Suprapubic skin (tissue), 4 donors: ENCODE data around the gene HOXB8. TPM values are rescaled to one million over a fixed set of nuclear protein-coding genes. Genes with fewer than 3 reads are reported as not detected.

ENCODE experiments used
- DNase-seq, 2 donors: peaks; one replicate each; pipeline ENCODE4 v3.0.0-alpha.2; 2019; ENCODE audit warnings: low spot score in 2 of 2
- H3K27ac ChIP-seq: fragments of 200-600 bp; sonication (generic); one replicate; pipeline ENCODE4 v1.5.1; 2019
- H3K27me3 ChIP-seq: fragments of 200-600 bp; sonication (generic); one replicate; pipeline ENCODE4 v1.5.1; 2019
- H3K36me3 ChIP-seq: fragments of 200-600 bp; sonication (generic); one replicate; pipeline ENCODE4 v1.5.1; 2019
- H3K4me1 ChIP-seq: fragments of 200-600 bp; sonication (generic); one replicate; pipeline ENCODE4 v1.5.1; 2019
- H3K4me3 ChIP-seq: fragments of 200-600 bp; sonication (generic); one replicate; pipeline ENCODE4 v1.5.1; 2019; ENCODE audit warnings: mild to moderate bottlenecking
- H3K9me3 ChIP-seq: fragments of 200-600 bp; sonication (generic); one replicate; pipeline ENCODE4 v1.5.1; 2019
- EP300 ChIP-seq: sonication (generic); formaldehyde crosslinking; IDR thresholded peaks from one replicate; pipeline ENCODE4 v1.6.1; 2017; ENCODE audit warnings: antibody characterized with exemption
- POLR2A ChIP-seq, 2 donors: fragments of 450-650 bp; IDR thresholded peaks; one replicate each; pipeline ENCODE4 v1.6.1; 2017; ENCODE audit warnings: antibody characterized with exemption in 2 of 2, mild to moderate bottlenecking in 2 of 2, moderate library complexity in 2 of 2
- POLR2AphosphoS5 ChIP-seq, 3 donors: sonication (generic); formaldehyde crosslinking; IDR thresholded peaks; one replicate each; pipeline ENCODE4 v1.6.1; 2017; ENCODE audit warnings: antibody characterized with exemption in 3 of 3
- WGBS: methylation state at CpG from one replicate; pipeline ENCODE4 v1.1.5; 2018; 5-methylcytosine and 5-hydroxymethylcytosine counted together
- total RNA-seq, 4 donors: library from RNA; depleted of rRNA; stranded (reverse); fragments of >200 nt; gene quantifications; one replicate each; pipeline ENCODE4 v1.1.0, GENCODE V29; 2016
- TF ChIP-seq, protein P1 (sequence below), 2 donors: fragments of 200-600 bp in 1 of 2; fragments of 450-650 bp in 1 of 2; sonication (generic) in 1 of 2; IDR thresholded peaks; one replicate each; pipeline ENCODE4 v1.5.1; 2016 to 2019; ENCODE audit warnings: antibody characterized with exemption in 2 of 2, mild to moderate bottlenecking in 1 of 2, moderate library complexity in 1 of 2

Gene HOXB8
- total RNA-seq, 4 donors from 2014 or later = not detected

DNA sequence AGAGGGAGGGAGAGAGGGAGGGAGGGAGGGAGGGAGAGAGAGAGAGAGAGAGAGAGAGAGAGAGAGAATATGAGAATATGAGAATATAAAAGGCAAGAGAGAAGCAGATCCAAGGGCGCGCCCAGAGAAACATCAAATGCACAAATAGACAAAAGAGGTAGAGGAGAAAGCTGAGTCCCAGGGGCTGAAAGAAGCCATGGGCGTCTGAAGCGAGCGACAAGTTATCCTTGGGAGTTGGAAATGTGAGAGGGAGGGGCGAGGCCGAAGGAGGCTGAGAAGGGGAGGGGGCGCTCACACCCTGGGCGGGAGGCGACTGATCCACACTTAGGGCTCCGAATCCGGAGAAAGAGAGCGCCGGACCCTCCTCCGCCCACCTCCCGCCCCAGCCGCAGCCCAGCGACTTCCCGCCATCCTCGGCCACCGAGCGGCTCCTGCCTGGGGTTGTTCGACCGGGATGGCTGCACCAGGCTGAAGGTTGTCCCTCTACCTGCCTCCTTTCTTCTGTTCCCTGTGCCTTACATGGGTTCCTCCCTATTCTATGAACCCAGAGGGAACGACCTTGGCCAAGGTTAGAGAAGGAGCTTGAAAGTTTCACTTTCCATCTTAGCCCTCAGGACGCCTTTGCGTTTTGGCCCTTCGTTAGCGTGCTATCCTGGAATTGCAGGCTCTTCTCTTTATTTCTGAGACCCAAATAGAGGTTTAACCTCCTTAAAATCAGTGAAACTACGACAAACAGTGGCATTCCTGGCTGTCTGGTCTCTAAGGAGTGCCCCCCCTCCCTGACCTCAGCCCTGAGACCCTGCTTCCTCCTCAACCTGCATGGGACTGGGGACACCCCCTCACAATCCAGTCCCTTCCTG lies 32.2 kb upstream of the HOXB8 start:
- 2% methylated on average over 25 of the region's 30 CpGs for WGBS
- H3K4me3 ChIP-seq = peak overlapping the region; percentile 44

DNA sequence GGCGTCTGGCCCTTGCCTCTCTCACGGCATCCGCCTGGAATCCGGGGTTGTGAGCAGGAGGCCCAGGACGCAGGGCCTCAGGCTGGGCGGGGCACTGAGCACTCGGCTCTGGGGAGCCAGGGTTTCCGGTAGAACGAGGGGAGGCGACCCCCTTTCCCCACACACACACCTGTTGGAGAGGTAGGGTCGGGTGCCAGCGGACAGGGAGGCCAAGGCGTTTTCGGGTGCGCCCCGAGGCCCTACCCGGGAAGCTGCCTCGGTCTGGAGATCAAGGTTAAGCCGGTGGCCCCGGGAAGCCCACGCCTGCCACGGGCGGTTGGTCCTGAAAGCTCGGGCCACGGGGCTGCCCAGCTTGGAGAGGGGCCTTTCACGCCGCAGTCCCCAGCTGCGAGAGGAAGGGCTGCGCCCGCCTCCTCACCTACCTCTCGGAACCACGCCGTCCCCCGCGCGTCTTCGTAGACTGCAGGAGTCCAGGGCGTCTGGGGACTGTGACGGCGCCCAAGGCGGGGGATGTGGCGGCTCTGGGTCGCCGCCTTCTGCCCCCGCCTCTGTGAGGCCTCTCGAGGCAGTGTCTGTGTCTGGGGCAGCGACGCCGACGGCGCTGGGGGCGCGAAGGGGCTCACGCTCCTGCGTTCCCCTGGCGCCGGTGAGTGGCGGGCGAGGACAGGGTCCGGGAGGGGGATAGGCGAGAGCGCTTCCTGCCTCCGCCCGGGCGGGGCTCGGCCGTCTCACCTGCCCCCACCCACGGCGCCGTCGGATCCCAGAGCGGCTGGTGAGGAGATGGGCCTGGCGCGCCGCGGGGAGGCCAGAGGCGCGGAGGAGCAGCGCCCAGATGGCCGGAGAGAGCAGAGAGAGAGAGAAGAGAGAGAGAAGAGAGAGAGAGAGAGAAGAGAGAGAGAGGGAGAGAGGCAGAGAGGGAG lies 31.4 kb upstream of the HOXB8 start:
- no peak for DNase-seq
- Histone ChIP-seq H3K27me3 (peaks cover 97% of the 10 kb centered on the region), H3K27ac (no peak overlapping the region), H3K9me3 (no peaks in the 10 kb centered on the region), H3K4me1 (peaks cover 23% of the 10 kb centered on the region), H3K36me3 (no peaks in the 10 kb centered on the region), H3K4me3 (peak overlapping the region; percentile 44)
- WGBS = under 1% methylated on average over 32 of the region's 80 CpGs
- TF ChIP-seq EP300 (no peak), POLR2A (IDR thresholded peaks at IDR 0.05) (no peak), POLR2AphosphoS5 (IDR thresholded peaks at IDR 0.05) (no peak)
- TF ChIP-seq, protein P1, sequence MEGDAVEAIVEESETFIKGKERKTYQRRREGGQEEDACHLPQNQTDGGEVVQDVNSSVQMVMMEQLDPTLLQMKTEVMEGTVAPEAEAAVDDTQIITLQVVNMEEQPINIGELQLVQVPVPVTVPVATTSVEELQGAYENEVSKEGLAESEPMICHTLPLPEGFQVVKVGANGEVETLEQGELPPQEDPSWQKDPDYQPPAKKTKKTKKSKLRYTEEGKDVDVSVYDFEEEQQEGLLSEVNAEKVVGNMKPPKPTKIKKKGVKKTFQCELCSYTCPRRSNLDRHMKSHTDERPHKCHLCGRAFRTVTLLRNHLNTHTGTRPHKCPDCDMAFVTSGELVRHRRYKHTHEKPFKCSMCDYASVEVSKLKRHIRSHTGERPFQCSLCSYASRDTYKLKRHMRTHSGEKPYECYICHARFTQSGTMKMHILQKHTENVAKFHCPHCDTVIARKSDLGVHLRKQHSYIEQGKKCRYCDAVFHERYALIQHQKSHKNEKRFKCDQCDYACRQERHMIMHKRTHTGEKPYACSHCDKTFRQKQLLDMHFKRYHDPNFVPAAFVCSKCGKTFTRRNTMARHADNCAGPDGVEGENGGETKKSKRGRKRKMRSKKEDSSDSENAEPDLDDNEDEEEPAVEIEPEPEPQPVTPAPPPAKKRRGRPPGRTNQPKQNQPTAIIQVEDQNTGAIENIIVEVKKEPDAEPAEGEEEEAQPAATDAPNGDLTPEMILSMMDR (IDR thresholded peaks at IDR 0.05) = no peak

More for the DNA sequence above, 32.2 kb upstream of the HOXB8 start:
- Histone ChIP-seq H3K36me3 (no peaks in the 10 kb centered on the region), H3K27ac (no peak overlapping the region), H3K9me3 (no peaks in the 10 kb centered on the region), H3K27me3 (peaks cover 91% of the 10 kb centered on the region), H3K4me1 (peaks cover 18% of the 10 kb centered on the region)
- DNase-seq = no peak
- no peak for TF ChIP-seq POLR2A (IDR thresholded peaks at IDR 0.05)
- TF ChIP-seq, protein P1 (IDR thresholded peaks at IDR 0.05) = no peak
- no peak for TF ChIP-seq POLR2AphosphoS5 (IDR thresholded peaks at IDR 0.05)
- TF ChIP-seq EP300 = no peak

DNA sequence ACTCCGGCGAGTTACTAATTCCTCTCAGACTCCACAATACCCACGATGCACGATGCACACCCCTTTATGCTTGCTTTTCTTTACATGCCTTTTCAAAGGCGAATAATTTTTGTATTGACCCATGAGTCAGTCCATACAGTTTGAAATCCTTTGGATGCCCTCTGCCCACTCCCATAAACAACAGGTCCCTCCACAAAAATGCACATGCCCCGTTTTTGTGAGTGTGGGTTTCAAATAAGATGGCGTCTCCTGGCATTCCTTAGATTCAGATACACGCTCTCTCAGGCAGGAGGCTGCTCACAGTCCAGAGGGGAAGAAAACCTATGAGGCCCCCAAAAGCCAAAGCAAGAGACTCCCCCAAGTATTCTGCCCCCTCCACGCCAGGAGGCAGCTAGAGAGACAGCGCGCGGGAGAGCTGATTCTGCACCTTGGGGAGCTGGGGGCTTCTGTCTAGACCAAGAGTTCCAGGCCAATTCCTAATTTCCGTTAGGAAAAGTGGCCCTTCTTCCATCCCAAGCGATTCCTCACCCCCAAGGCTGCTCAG lies 30.6 kb upstream of the HOXB8 start:
- Histone ChIP-seq H3K4me3 (no peak overlapping the region), H3K27me3 (peaks cover 98% of the 10 kb centered on the region), H3K27ac (no peak overlapping the region), H3K36me3 (no peaks in the 10 kb centered on the region), H3K9me3 (no peaks in the 10 kb centered on the region), H3K4me1 (peaks cover 23% of the 10 kb centered on the region)
- TF ChIP-seq POLR2AphosphoS5 (IDR thresholded peaks at IDR 0.05) (no peak), EP300 (no peak), POLR2A (IDR thresholded peaks at IDR 0.05) (no peak)
- TF ChIP-seq, protein P1 (IDR thresholded peaks at IDR 0.05) = no peak
- DNase-seq = no peak
- 42% methylated on average over 12 of the region's 14 CpGs for WGBS

DNA sequence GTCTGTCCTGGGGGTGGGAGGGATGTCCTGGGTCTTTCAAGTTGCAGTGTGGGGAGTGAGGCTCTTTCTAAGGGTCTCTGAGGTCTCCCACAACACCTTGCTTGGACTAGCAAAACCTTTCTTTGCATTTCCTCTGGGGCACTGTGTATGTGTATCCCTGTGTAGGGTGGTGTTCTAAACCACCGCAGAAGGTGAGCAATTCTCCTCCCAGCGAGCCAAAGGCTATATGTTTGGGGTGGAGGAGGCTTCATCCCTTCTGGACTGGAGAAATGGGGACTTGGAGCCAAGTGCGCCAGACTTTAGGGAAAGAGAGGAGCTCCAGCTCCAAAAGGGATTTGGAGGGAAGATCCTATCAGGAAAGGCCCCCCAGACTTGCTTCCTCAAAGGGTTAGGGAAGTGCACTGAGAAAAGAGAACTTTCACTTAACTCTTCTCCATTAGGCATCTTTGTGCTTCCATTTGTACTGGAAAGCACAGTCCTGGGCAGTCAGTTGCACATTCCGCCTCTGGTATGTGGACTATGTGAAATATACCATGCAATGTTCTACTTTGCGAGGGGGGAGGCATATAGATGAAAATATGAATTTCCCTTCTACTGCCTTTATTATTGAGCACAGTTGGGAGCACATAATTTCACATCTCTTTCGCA lies 29.9 kb upstream of the HOXB8 start:
- no peaks in the 10 kb centered on the region for H3K9me3 ChIP-seq
- DNase-seq = no peak
- peaks cover 23% of the 10 kb centered on the region for H3K4me1 ChIP-seq
- peaks cover 98% of the 10 kb centered on the region for H3K27me3 ChIP-seq
- WGBS = 52% methylated on average over 6 of the region's 6 CpGs
- H3K36me3 ChIP-seq = no peaks in the 10 kb centered on the region
- H3K27ac ChIP-seq = no peak overlapping the region
- H3K4me3 ChIP-seq = no peak overlapping the region
- TF ChIP-seq POLR2A (IDR thresholded peaks at IDR 0.05) (no peak), POLR2AphosphoS5 (IDR thresholded peaks at IDR 0.05) (no peak), EP300 (no peak)
- TF ChIP-seq, protein P1 (IDR thresholded peaks at IDR 0.05) = no peak
